Fibroblast of mammary gland (primary cell): Measurements from ENCODE around the gene TMEM131.

Experiments used
- DNase-seq: peaks from one replicate; pipeline ENCODE4 v3.0.0-alpha.2; 2010; ENCODE audit warnings: low read depth
- H3K4me3 ChIP-seq: 2 replicates; pipeline ENCODE4 v1.5.1; 2011; ENCODE audit warnings: low read depth, mild to moderate bottlenecking, low read length, moderate library complexity; ENCODE audit not compliant: control insufficient read depth
- TF ChIP-seq, protein P1 (sequence below): conservative IDR thresholded peaks from 2 replicates; pipeline ENCODE4 v1.5.1; 2011; ENCODE audit warnings: low read depth, low read length, inconsistent platforms; ENCODE audit not compliant: control insufficient read depth, insufficient read depth

The TMEM131 gene

DNA sequence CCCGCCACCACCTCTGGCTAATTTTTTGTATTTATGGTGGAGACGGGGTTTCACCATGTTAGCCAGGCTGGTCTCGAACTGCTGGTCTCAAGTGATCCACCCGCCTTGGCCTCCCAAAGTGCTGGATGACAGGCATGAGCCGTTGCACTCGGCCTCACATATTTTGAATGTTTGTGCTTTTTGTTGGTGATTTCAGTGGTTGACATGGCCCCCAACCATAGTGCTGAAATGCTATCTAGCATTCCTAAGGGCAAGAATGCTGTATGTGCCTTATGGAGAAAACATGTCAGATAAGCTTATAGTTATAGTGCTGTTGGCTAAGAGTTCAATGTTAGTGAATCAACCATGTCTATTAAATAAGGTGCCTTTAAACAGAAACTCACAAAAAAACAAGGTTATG lies 273.5 kb downstream of the TMEM131 start:
- H3K4me3 ChIP-seq, result no peak overlapping the region
- no peak for DNase-seq
- TF ChIP-seq, protein P1, sequence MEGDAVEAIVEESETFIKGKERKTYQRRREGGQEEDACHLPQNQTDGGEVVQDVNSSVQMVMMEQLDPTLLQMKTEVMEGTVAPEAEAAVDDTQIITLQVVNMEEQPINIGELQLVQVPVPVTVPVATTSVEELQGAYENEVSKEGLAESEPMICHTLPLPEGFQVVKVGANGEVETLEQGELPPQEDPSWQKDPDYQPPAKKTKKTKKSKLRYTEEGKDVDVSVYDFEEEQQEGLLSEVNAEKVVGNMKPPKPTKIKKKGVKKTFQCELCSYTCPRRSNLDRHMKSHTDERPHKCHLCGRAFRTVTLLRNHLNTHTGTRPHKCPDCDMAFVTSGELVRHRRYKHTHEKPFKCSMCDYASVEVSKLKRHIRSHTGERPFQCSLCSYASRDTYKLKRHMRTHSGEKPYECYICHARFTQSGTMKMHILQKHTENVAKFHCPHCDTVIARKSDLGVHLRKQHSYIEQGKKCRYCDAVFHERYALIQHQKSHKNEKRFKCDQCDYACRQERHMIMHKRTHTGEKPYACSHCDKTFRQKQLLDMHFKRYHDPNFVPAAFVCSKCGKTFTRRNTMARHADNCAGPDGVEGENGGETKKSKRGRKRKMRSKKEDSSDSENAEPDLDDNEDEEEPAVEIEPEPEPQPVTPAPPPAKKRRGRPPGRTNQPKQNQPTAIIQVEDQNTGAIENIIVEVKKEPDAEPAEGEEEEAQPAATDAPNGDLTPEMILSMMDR, result no peak

DNA sequence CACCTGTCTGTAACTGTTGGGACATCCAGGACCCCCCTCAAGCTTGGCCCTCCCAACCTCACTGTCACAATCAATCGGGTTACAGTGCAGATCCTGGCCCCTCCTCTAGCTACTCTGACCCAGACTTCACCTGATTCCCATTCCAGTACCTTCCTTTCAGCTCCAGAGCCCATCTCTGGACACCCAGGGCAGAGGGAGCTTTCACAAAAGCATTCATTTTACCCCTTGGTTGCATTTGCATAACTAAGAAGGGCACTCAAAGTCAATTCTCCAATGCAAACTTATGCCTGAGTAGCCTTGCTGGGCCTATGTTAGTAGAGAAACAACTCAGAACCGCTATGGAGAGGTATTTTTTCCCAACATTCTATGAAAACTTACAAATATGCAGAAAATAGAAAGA lies 275.0 kb downstream of the TMEM131 start:
- H3K4me3 ChIP-seq, result no peak overlapping the region

GRCh38 chr2:97719362-97720155 lies 276.2 kb downstream of the TMEM131 start:
- no peak for DNase-seq
- TF ChIP-seq, protein P1, result no peak
- H3K4me3 ChIP-seq, result no peak overlapping the region

More for the DNA sequence above, 275.0 kb downstream of the TMEM131 start:
- TF ChIP-seq, protein P1, result no peak
- no peak for DNase-seq

- no peak overlapping the region for H3K4me3 ChIP-seq
- DNase-seq, result no peak
- TF ChIP-seq, protein P1, result no peak
Observed at GRCh38 chr2:97718942-97719341, 276.8 kb downstream of the TMEM131 start.

- DNase-seq, result no peak
- TF ChIP-seq, protein P1, result no peak
- H3K4me3 ChIP-seq, result no peak overlapping the region
Observed at GRCh38 chr2:97718051-97718882, 277.5 kb downstream of the TMEM131 start.

DNA sequence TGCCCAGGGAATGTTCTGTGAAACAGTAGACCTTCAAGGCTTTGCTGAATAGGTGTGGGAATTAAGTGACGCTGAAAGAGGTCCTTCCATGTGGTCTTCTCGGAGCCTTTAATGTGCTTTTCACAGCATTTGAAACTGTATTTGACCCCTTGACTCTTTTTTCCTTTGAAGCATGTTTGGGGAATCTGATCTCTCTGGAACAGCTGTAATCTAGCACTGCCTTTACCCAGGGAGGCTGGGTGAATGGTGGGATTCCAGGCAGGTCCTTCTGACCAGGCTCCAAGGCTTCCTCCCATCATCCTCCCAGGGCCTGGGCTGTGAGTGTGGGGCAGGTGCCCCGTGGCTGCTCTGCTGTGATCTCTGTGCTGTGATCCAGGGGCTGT lies 278.1 kb downstream of the TMEM131 start:
- no peak overlapping the region for H3K4me3 ChIP-seq
- TF ChIP-seq, protein P1, result no peak
- DNase-seq, result no peak
